PFSK-1 (cell line): ENCODE data around the gene FAM181A.

Source experiments
- FOXP2 ChIP-seq: optimal IDR thresholded peaks from 2 replicates; pipeline ENCODE3; 2011; ENCODE audit warnings: borderline replicate concordance, control low read depth, inconsistent platforms; ENCODE audit not compliant: insufficient read depth; ENCODE audit errors: extremely low read length, extremely low read depth
- POLR2AphosphoS5 ChIP-seq: IDR thresholded peaks from 2 replicates; pipeline ENCODE4 v1.6.1; 2012; ENCODE audit warnings: low read depth, mild to moderate bottlenecking, control low read depth, low read length, moderate library complexity
- SIN3A ChIP-seq: IDR thresholded peaks from 2 replicates; pipeline ENCODE4 v1.6.1; 2012; ENCODE audit warnings: mild to moderate bottlenecking, low read length, moderate library complexity, borderline replicate concordance; ENCODE audit not compliant: insufficient read depth
- TAF1 ChIP-seq: IDR thresholded peaks from 2 replicates; pipeline ENCODE4 v1.6.1; 2012; ENCODE audit warnings: low read length, control low read depth, borderline replicate concordance; ENCODE audit not compliant: insufficient read depth
- TF ChIP-seq, protein P1 (sequence below), 2 experiments: IDR thresholded peaks; 2 replicates each; pipeline versions ENCODE4 v1.6.1 to v1.8.0; 2011 to 2012; ENCODE audit warnings: low read depth in 2 of 2, low read length in 2 of 2, control low read depth in 1 of 2, inconsistent platforms in 1 of 2, mild to moderate bottlenecking in 1 of 2, moderate library complexity in 1 of 2; ENCODE audit not compliant: insufficient read depth in 1 of 2

DNA sequence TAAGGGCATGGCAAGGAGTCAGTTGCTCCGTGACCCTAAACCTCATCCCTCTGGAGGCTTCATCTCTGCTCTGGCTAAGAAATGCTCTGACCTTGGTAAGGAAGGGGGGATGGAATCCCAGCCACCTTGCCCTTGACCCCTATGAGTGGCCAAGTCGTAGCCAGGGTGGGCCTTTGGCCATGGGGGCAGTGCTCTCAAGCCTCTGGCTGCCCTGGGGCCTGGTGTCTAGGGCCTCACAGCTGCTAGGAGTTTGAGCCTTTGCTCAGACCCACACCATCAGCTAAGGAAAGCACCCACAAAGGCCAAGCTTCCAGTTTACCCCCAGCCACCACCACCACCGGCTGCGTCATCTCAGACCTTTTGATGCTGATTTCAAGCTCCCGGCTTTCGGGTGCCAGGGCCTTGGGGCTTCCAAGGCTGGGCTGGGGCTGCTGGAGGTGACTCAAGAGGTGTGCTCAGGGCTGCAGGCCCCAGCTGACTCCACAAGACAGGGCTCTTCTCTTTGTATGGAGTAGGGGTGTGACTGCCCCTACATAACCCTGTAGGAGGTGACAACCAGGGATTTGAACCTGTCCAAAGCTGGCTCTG lies 45.6 kb downstream of the FAM181A start:
- TF ChIP-seq, protein P1, sequence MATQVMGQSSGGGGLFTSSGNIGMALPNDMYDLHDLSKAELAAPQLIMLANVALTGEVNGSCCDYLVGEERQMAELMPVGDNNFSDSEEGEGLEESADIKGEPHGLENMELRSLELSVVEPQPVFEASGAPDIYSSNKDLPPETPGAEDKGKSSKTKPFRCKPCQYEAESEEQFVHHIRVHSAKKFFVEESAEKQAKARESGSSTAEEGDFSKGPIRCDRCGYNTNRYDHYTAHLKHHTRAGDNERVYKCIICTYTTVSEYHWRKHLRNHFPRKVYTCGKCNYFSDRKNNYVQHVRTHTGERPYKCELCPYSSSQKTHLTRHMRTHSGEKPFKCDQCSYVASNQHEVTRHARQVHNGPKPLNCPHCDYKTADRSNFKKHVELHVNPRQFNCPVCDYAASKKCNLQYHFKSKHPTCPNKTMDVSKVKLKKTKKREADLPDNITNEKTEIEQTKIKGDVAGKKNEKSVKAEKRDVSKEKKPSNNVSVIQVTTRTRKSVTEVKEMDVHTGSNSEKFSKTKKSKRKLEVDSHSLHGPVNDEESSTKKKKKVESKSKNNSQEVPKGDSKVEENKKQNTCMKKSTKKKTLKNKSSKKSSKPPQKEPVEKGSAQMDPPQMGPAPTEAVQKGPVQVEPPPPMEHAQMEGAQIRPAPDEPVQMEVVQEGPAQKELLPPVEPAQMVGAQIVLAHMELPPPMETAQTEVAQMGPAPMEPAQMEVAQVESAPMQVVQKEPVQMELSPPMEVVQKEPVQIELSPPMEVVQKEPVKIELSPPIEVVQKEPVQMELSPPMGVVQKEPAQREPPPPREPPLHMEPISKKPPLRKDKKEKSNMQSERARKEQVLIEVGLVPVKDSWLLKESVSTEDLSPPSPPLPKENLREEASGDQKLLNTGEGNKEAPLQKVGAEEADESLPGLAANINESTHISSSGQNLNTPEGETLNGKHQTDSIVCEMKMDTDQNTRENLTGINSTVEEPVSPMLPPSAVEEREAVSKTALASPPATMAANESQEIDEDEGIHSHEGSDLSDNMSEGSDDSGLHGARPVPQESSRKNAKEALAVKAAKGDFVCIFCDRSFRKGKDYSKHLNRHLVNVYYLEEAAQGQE (IDR thresholded peaks at IDR 0.05; ENCODE audit: insufficient read depth in 1 of 2, low read depth in 2 of 2, low read length in 2 of 2), result no peak
- TF ChIP-seq SIN3A (no peak), POLR2AphosphoS5 (no peak), TAF1 (no peak), FOXP2 (no peak)
